HepG2 (cell line): ENCODE results near the gene XXYLT1.

ENCODE experiments used
- ERF ChIP-seq: IDR thresholded peaks from 2 replicates; pipeline ENCODE4 v1.6.1; 2018; ENCODE audit warnings: missing biosample characterization, missing genetic modification reagents
- FOSL2 ChIP-seq: sonication (generic); formaldehyde crosslinking; IDR thresholded peaks from 2 replicates; pipeline ENCODE4 v1.4.0; 2020; ENCODE audit warnings: missing genetic modification reagents
- KLF13 ChIP-seq: sonication (generic); formaldehyde crosslinking; IDR thresholded peaks from 2 replicates; pipeline ENCODE4 v1.4.0; 2020; ENCODE audit warnings: mild to moderate bottlenecking, missing genetic modification reagents
- MYC ChIP-seq: sonication (generic); formaldehyde crosslinking; IDR thresholded peaks from 2 replicates; pipeline ENCODE4 v1.9.0; 2021; ENCODE audit warnings: missing genetic modification reagents, borderline replicate concordance
- RBM22 ChIP-seq: fragments of 200-400 bp; formaldehyde crosslinking; optimal IDR thresholded peaks from 2 replicates; pipeline ENCODE3; 2017; ENCODE audit warnings: mild to moderate bottlenecking, low read length, moderate library complexity
- ZBTB3 ChIP-seq: sonication (generic); formaldehyde crosslinking; IDR thresholded peaks from 2 replicates; pipeline ENCODE4 v1.4.0; 2020; ENCODE audit warnings: low read depth, mild to moderate bottlenecking, moderate library complexity, missing genetic modification reagents, borderline replicate concordance
- TF ChIP-seq, protein P1 (sequence below): conservative IDR thresholded peaks from 2 replicates; pipeline ENCODE4 v1.6.1; 2018; ENCODE audit warnings: missing genetic modification reagents
- TF ChIP-seq, protein P2 (sequence below): IDR thresholded peaks from 2 replicates; pipeline ENCODE4 v1.6.1; 2012; ENCODE audit warnings: inconsistent platforms
- TF ChIP-seq, protein P3 (sequence below): sonication (generic); formaldehyde crosslinking; IDR thresholded peaks from 2 replicates; pipeline ENCODE4 v1.5.0; 2020; ENCODE audit warnings: mild to moderate bottlenecking, missing genetic modification reagents, moderate library complexity
- TF ChIP-seq, protein P4 (sequence below): sonication (generic); formaldehyde crosslinking; IDR thresholded peaks from 2 replicates; pipeline ENCODE4 v1.4.0; 2020; ENCODE audit warnings: missing genetic modification reagents; ENCODE audit errors: not compliant biosample characterization

DNA sequence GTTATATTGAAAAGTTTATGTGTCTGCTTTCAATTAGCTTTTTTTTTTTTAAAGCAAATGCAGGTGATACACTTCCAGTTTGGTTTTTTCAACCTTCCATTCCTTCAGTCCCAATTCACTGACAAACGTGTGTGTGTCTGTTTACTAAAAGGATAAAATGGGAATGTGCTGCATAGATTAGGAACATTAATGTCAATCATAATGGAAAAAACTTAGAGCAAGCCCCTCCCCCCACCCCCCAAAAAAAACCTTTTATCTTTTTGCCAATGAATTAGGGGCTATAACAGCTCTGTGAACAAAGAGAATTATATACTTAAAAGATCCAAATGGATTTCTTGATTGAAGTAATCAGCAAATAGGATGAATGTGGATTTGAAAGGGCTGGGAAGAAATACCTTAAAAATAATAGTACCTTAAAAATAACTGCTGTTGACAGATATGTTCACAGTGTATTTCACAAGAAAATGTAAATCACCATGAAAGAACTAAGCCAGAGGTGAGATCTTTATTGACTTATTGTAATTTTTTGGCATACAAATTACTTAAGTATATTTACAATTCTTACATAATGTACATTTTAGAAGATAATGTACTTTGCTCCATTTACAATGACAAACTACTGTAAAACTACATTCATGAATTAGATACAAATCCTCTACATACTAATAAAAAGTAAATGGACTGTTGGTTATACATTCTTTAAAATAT is 3.5 kb upstream of the XXYLT1 start:
- no peak for TF ChIP-seq KLF13 (CRISPR knock-in tag)
- no peak for TF ChIP-seq RBM22
- TF ChIP-seq, protein P1, sequence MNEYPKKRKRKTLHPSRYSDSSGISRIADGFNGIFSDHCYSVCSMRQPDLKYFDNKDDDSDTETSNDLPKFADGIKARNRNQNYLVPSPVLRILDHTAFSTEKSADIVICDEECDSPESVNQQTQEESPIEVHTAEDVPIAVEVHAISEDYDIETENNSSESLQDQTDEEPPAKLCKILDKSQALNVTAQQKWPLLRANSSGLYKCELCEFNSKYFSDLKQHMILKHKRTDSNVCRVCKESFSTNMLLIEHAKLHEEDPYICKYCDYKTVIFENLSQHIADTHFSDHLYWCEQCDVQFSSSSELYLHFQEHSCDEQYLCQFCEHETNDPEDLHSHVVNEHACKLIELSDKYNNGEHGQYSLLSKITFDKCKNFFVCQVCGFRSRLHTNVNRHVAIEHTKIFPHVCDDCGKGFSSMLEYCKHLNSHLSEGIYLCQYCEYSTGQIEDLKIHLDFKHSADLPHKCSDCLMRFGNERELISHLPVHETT (CRISPR knock-in tag): no peak
- TF ChIP-seq, protein P2, sequence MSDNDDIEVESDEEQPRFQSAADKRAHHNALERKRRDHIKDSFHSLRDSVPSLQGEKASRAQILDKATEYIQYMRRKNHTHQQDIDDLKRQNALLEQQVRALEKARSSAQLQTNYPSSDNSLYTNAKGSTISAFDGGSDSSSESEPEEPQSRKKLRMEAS: no peak
- no peak for TF ChIP-seq MYC
- TF ChIP-seq FOSL2: no peak
- TF ChIP-seq ZBTB3 (CRISPR knock-in tag): no peak
- TF ChIP-seq, protein P3, sequence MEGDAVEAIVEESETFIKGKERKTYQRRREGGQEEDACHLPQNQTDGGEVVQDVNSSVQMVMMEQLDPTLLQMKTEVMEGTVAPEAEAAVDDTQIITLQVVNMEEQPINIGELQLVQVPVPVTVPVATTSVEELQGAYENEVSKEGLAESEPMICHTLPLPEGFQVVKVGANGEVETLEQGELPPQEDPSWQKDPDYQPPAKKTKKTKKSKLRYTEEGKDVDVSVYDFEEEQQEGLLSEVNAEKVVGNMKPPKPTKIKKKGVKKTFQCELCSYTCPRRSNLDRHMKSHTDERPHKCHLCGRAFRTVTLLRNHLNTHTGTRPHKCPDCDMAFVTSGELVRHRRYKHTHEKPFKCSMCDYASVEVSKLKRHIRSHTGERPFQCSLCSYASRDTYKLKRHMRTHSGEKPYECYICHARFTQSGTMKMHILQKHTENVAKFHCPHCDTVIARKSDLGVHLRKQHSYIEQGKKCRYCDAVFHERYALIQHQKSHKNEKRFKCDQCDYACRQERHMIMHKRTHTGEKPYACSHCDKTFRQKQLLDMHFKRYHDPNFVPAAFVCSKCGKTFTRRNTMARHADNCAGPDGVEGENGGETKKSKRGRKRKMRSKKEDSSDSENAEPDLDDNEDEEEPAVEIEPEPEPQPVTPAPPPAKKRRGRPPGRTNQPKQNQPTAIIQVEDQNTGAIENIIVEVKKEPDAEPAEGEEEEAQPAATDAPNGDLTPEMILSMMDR (CRISPR knock-in tag): no peak
- TF ChIP-seq ERF (CRISPR knock-in tag): no peak
- TF ChIP-seq, protein P4, sequence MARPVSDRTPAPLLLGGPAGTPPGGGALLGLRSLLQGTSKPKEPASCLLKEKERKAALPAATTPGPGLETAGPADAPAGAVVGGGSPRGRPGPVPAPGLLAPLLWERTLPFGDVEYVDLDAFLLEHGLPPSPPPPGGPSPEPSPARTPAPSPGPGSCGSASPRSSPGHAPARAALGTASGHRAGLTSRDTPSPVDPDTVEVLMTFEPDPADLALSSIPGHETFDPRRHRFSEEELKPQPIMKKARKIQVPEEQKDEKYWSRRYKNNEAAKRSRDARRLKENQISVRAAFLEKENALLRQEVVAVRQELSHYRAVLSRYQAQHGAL: no peak
